ENCODE results near the gene DST.
"Not testable (repeated sequence)": the region's sequence is repeated elsewhere in the genome, so short reads cannot be mapped to it uniquely, and the experiment has no call there.

The DST gene

DNA sequence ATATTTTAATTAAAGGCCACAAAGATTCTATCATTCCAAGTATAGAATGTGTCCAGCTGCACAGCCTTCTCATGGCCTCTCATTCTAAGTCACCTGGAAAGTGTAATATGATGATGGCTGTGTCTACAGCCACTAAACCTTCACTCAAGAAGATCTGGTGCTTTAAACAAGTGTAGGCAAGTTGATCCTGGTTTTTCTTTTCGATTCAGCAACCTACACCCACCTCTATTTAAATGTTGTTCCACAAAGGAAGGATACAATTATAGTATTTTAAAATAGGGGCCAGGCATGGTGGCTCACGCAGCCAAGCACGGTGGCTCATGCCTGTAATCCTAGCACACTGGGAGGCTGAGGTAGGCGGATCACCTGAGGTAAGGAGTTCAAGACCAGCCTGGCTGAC lies 25.5 kb upstream of the DST start:
- Histone ChIP-seq H3K4me3 (ENCODE audit: low read depth, low read length) (no peak overlapping the region), H3K9me3 (ENCODE audit: control insufficient read depth, low read length) (no peaks in the 10 kb centered on the region), H3K79me2 (no peaks in the 10 kb centered on the region), H3K9ac (no peak overlapping the region), H3K36me3 (ENCODE audit: control insufficient read depth, insufficient read depth, low read length) (no peaks in the 10 kb centered on the region), H3K27me3 (ENCODE audit: control insufficient read depth, insufficient read depth, low read length) (no peaks in the 10 kb centered on the region), H2AFZ (no peak overlapping the region), H3K4me1 (no peaks in the 10 kb centered on the region), H3K27ac (no peak overlapping the region), H3K4me2 (ENCODE audit: low read length) (no peak overlapping the region)
- TF ChIP-seq CTCF (IDR thresholded peaks at IDR 0.05): no peak

GRCh38 chr6:56667336-56667735 lies 24.6 kb upstream of the DST start:
- Histone ChIP-seq H3K4me3 (ENCODE audit: low read depth, low read length) (no peak overlapping the region), H3K4me2 (ENCODE audit: low read length) (no peak overlapping the region), H3K4me1 (no peaks in the 10 kb centered on the region), H3K27me3 (ENCODE audit: control insufficient read depth, insufficient read depth, low read length) (no peaks in the 10 kb centered on the region), H3K9ac (no peak overlapping the region), H2AFZ (no peak overlapping the region), H3K79me2 (no peaks in the 10 kb centered on the region), H3K27ac (no peak overlapping the region), H3K36me3 (ENCODE audit: control insufficient read depth, insufficient read depth, low read length) (no peaks in the 10 kb centered on the region), H3K9me3 (ENCODE audit: control insufficient read depth, low read length) (no peaks in the 10 kb centered on the region)
- TF ChIP-seq CTCF (IDR thresholded peaks at IDR 0.05): no peak

GRCh38 chr6:56664029-56664428 lies 21.3 kb upstream of the DST start:
- no peak overlapping the region for H3K27ac ChIP-seq

GRCh38 chr6:56663344-56663743 lies 20.7 kb upstream of the DST start:
- Histone ChIP-seq H3K4me2 (ENCODE audit: low read length) (no peak overlapping the region), H3K36me3 (ENCODE audit: control insufficient read depth, insufficient read depth, low read length) (no peaks in the 10 kb centered on the region), H3K4me3 (ENCODE audit: low read depth, low read length) (no peak overlapping the region), H3K9me3 (ENCODE audit: control insufficient read depth, low read length) (no peaks in the 10 kb centered on the region), H3K79me2 (no peaks in the 10 kb centered on the region), H3K4me1 (no peaks in the 10 kb centered on the region), H3K9ac (no peak overlapping the region), H3K27me3 (ENCODE audit: control insufficient read depth, insufficient read depth, low read length) (no peaks in the 10 kb centered on the region), H3K27ac (no peak overlapping the region), H2AFZ (no peak overlapping the region)
- TF ChIP-seq CTCF (IDR thresholded peaks at IDR 0.05): no peak

More at GRCh38 chr6:56664029-56664428, 21.3 kb upstream of the DST start:
- Histone ChIP-seq H3K4me2 (ENCODE audit: low read length) (no peak overlapping the region), H3K79me2 (no peaks in the 10 kb centered on the region), H3K4me3 (ENCODE audit: low read depth, low read length) (no peak overlapping the region), H3K9ac (no peak overlapping the region), H3K27me3 (ENCODE audit: control insufficient read depth, insufficient read depth, low read length) (no peaks in the 10 kb centered on the region), H3K4me1 (no peaks in the 10 kb centered on the region), H2AFZ (no peak overlapping the region), H3K36me3 (ENCODE audit: control insufficient read depth, insufficient read depth, low read length) (no peaks in the 10 kb centered on the region), H3K9me3 (ENCODE audit: control insufficient read depth, low read length) (no peaks in the 10 kb centered on the region)
- no peak for TF ChIP-seq CTCF (IDR thresholded peaks at IDR 0.05)

GRCh38 chr6:56661338-56661737 lies 18.6 kb upstream of the DST start:
- not testable (repeated sequence) for H3K27me3 ChIP-seq (ENCODE audit: control insufficient read depth, insufficient read depth, low read length); H3K27ac ChIP-seq; H3K79me2 ChIP-seq; H2AFZ ChIP-seq; H3K4me1 ChIP-seq; H3K4me2 ChIP-seq (ENCODE audit: low read length); H3K4me3 ChIP-seq (ENCODE audit: low read depth, low read length); H3K36me3 ChIP-seq (ENCODE audit: control insufficient read depth, insufficient read depth, low read length); H3K9me3 ChIP-seq (ENCODE audit: control insufficient read depth, low read length); H3K9ac ChIP-seq

All from parathyroid adenoma (tissue), 2 donors.